GM23248 (cell line): ENCODE data around the gene ELK3. TPM values are rescaled to one million over a fixed set of nuclear protein-coding genes. Genes with fewer than 3 reads are reported as not detected.

Experiments used
- DNase-seq: peaks from one replicate; pipeline ENCODE4 v3.0.0-alpha.2; 2015
- H2AFZ ChIP-seq: fragments of 200-600 bp; sonication (generic); 2 replicates; pipeline ENCODE4 v1.6.1; 2016; ENCODE audit warnings: antibody characterized with exemption
- H3F3A ChIP-seq: fragments of 200-600 bp; sonication (generic); 2 replicates; pipeline ENCODE4 v1.6.1; 2016; ENCODE audit warnings: mild to moderate bottlenecking, antibody characterized with exemption, mixed run types; ENCODE audit not compliant: insufficient read depth
- H3K27ac ChIP-seq: fragments of 200-600 bp; sonication (generic); 2 replicates; pipeline ENCODE4 v1.5.1; 2016; ENCODE audit warnings: mild to moderate bottlenecking
- H3K27me3 ChIP-seq: fragments of 200-600 bp; sonication (generic); replicated peaks from 2 replicates; pipeline ENCODE4 v1.6.1; 2016; ENCODE audit warnings: mild to moderate bottlenecking; ENCODE audit not compliant: insufficient read depth
- H3K36me3 ChIP-seq: fragments of 200-600 bp; sonication (generic); 2 replicates; pipeline ENCODE4 v1.6.1; 2016; ENCODE audit warnings: low read depth, mild to moderate bottlenecking
- H3K4me1 ChIP-seq: fragments of 200-600 bp; sonication (generic); 2 replicates; pipeline ENCODE4 v1.6.1; 2016; ENCODE audit warnings: mild to moderate bottlenecking; ENCODE audit not compliant: insufficient read depth
- H3K4me2 ChIP-seq: fragments of 200-600 bp; sonication (generic); one replicate; pipeline ENCODE4 v1.6.1; 2016; ENCODE audit warnings: mild to moderate bottlenecking; ENCODE audit not compliant: unreplicated experiment
- H3K4me3 ChIP-seq: fragments of 200-600 bp; sonication (generic); 2 replicates; pipeline ENCODE4 v1.5.1; 2016; ENCODE audit warnings: mild to moderate bottlenecking
- H3K79me2 ChIP-seq: fragments of 200-600 bp; sonication (generic); 2 replicates; pipeline ENCODE4 v1.6.1; 2016; ENCODE audit warnings: mild to moderate bottlenecking; ENCODE audit not compliant: insufficient read depth
- H3K9ac ChIP-seq: fragments of 200-600 bp; sonication (generic); 2 replicates; pipeline ENCODE4 v1.6.1; 2016; ENCODE audit warnings: mild to moderate bottlenecking
- H3K9me2 ChIP-seq: fragments of 200-600 bp; sonication (generic); 2 replicates; pipeline ENCODE4 v1.6.1; 2016; ENCODE audit warnings: mixed run types, mild to moderate bottlenecking, moderate library complexity; ENCODE audit not compliant: insufficient read depth
- H3K9me3 ChIP-seq: fragments of 200-600 bp; sonication (generic); one replicate; pipeline ENCODE4 v1.6.1; 2017; ENCODE audit warnings: low read depth
- H4K20me1 ChIP-seq: fragments of 200-600 bp; sonication (generic); 2 replicates; pipeline ENCODE4 v1.6.0; 2016; ENCODE audit not compliant: insufficient read depth
- EZH2 ChIP-seq: fragments of 200-600 bp; sonication (generic); IDR thresholded peaks from 2 replicates; pipeline ENCODE4 v1.6.1; 2018; ENCODE audit warnings: antibody characterized with exemption, mild to moderate bottlenecking; ENCODE audit not compliant: insufficient read depth, poor library complexity, severe bottlenecking
- EZH2phosphoT487 ChIP-seq: fragments of 200-600 bp; sonication (generic); IDR thresholded peaks from 2 replicates; pipeline ENCODE4 v1.6.1; 2018; ENCODE audit warnings: antibody characterized with exemption, moderate library complexity, mild to moderate bottlenecking, low read depth; ENCODE audit not compliant: insufficient read depth
- WGBS, 2 experiments: methylation state at CpG; one replicate each; pipeline ENCODE4 v1.1.6; 2015 to 2017; ENCODE audit warnings: low lambda C conversion rate in 2 of 2, low coverage in 1 of 2; ENCODE audit errors: missing lambda C conversion rate in 2 of 2; 5-methylcytosine and 5-hydroxymethylcytosine counted together
- in situ Hi-C: fragments of 300-500 bp; cut with MboI; formaldehyde crosslinking; loops from 2 replicates; pipeline ENCODE4 v1.15.0; 2020
- polyA plus RNA-seq: library from polyadenylated mRNA; unstranded; fragments of >200 nt; fragmentation: Nextera tagmentation; extraction: Ambion mirVana; gene quantifications from 2 replicates; pipeline ENCODE4 v1.2.1, GENCODE V29; 2016
- total RNA-seq: library from RNA; depleted of rRNA; stranded (reverse); fragments of >200 nt; shearing (Covaris generic); gene quantifications from 2 replicates; pipeline ENCODE4 v1.2.3, GENCODE V29; 2014

ELK3 gene
- total and polyA plus RNA-seq, 2 experiments from 2014 or later, result 31.9 to 51.9 TPM

- Histone ChIP-seq H3K79me2 (peaks cover 88% of the 10 kb centered on the region), H3K36me3 (peaks cover 35% of the 10 kb centered on the region; the same call in 1 of the 2 replicates)
- in situ Hi-C loops, result no loop called here
Measured at GRCh38 chr12:96271469-96272199, 77.5 kb downstream of the ELK3 start.

GRCh38 chr12:96274331-96274730, 80.2 kb downstream of the ELK3 start:
- peaks cover 94% of the 10 kb centered on the region for H3F3A ChIP-seq
- no peak overlapping the region for H2AFZ ChIP-seq
- H3K27me3 ChIP-seq, result no peaks in the 10 kb centered on the region
- no peaks in the 10 kb centered on the region for H3K9me2 ChIP-seq
- peak; percentile 73 for DNase-seq
- H3K79me2 ChIP-seq, result peaks cover 96% of the 10 kb centered on the region
- TF ChIP-seq EZH2phosphoT487 (no peak), EZH2 (no peak)
- in situ Hi-C loops, result no loop called here
- H3K4me3 ChIP-seq, result 0 out of 2 replicates have a peak overlapping the region, but pooled peaks have one; percentile 3
- H3K36me3 ChIP-seq, result peaks cover 31% of the 10 kb centered on the region
- peaks cover 40% of the 10 kb centered on the region for H3K4me1 ChIP-seq
- no peaks in the 10 kb centered on the region for H4K20me1 ChIP-seq
- peak overlapping the region; percentile 39 for H3K9ac ChIP-seq
- H3K9me3 ChIP-seq, result no peaks in the 10 kb centered on the region
- H3K4me2 ChIP-seq, result peak overlapping the region; percentile 44
- peak overlapping the region; percentile 68 for H3K27ac ChIP-seq

More at GRCh38 chr12:96271469-96272199, 77.5 kb downstream of the ELK3 start:
- Histone ChIP-seq H3K27me3 (no peaks in the 10 kb centered on the region), H3F3A (peaks cover 98% of the 10 kb centered on the region), H3K9ac (peak overlapping the region; percentile 54), H3K4me1 (peaks cover 40% of the 10 kb centered on the region), H2AFZ (no peak overlapping the region), H3K9me2 (no peaks in the 10 kb centered on the region), H3K4me2 (no peak overlapping the region), H3K4me3 (no peak overlapping the region), H4K20me1 (no peaks in the 10 kb centered on the region), H3K9me3 (no peaks in the 10 kb centered on the region), H3K27ac (peak overlapping the region; percentile 68)
- peak; percentile 63 for DNase-seq
- 75% methylated on average over 8 of the region's 8 CpGs for WGBS, 2 experiments
- TF ChIP-seq EZH2, result no peak
- TF ChIP-seq EZH2phosphoT487, result no peak

GRCh38 chr12:96285158-96285557, 91.0 kb downstream of the ELK3 start:
- no peaks in the 10 kb centered on the region for H4K20me1 ChIP-seq
- H3K27ac ChIP-seq, result 0 out of 2 replicates have a peak overlapping the region, but pooled peaks have one; percentile 2
- H3K4me2 ChIP-seq, result no peak overlapping the region
- no peaks in the 10 kb centered on the region for H3K27me3 ChIP-seq
- H3K4me1 ChIP-seq, result no peaks in the 10 kb centered on the region
- in situ Hi-C loops, result no loop called here
- H3K79me2 ChIP-seq, result peaks cover 84% of the 10 kb centered on the region
- H3K4me3 ChIP-seq, result no peak overlapping the region
- peaks cover 91% of the 10 kb centered on the region for H3K36me3 ChIP-seq
- no peak overlapping the region for H2AFZ ChIP-seq
- TF ChIP-seq EZH2phosphoT487 (no peak), EZH2 (no peak)
- no peaks in the 10 kb centered on the region for H3K9me2 ChIP-seq
- no peaks in the 10 kb centered on the region for H3K9me3 ChIP-seq
- no peak for DNase-seq
- peaks cover 73% of the 10 kb centered on the region for H3F3A ChIP-seq
- no peak overlapping the region for H3K9ac ChIP-seq

- H3K27me3 ChIP-seq, result no peaks in the 10 kb centered on the region
- H3K79me2 ChIP-seq, result peaks cover 91% of the 10 kb centered on the region
- H2AFZ ChIP-seq, result no peak overlapping the region
- no peaks in the 10 kb centered on the region for H4K20me1 ChIP-seq
- in situ Hi-C loops, result no loop called here
- 78 to 81% methylated on average over 5 of the region's 5 CpGs for WGBS, 2 experiments
- H3K9me2 ChIP-seq, result no peaks in the 10 kb centered on the region
- peaks cover 75% of the 10 kb centered on the region for H3K36me3 ChIP-seq
- H3K4me2 ChIP-seq, result no peak overlapping the region
- H3K27ac ChIP-seq, result no peak overlapping the region
- no peak for DNase-seq
- H3K9ac ChIP-seq, result no peak overlapping the region
- H3K4me3 ChIP-seq, result no peak overlapping the region
- TF ChIP-seq EZH2 (no peak), EZH2phosphoT487 (no peak)
- H3K9me3 ChIP-seq, result no peaks in the 10 kb centered on the region
- peaks cover 59% of the 10 kb centered on the region for H3F3A ChIP-seq
- no peaks in the 10 kb centered on the region for H3K4me1 ChIP-seq
Measured at GRCh38 chr12:96289067-96289466, 94.9 kb downstream of the ELK3 start.
